Measurements from ENCODE around the gene CYBB. TPM values are rescaled to one million over a fixed set of nuclear protein-coding genes. Genes with fewer than 3 reads are reported as not detected.

CYBB gene
- total RNA-seq, 1 donor from 2014 or later = not detected

DNA sequence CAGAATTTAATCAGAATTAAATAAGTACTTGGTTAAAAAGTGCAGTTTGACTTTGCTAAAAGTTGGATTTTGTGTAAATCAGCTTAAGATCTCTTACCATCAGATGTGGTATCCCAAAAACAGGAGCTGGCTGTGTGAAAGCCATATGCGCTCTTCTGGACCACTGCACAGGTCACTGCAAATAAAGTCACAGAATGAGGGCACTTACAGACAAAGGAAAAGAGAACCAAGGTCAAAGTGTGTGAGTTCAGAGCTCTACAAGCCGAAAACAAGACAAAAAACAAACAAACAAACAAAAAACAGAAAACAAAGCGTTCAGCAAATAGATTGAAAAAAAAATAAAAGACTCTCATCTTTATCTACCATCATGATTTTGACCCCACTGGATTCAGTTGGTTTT, 61.1 kb downstream of the CYBB start:
- peaks cover 2% of the 10 kb centered on the region for H3K36me3 Mint-ChIP-seq (ENCODE audit: unreplicated experiment)
- H3K27ac Mint-ChIP-seq (ENCODE audit: unreplicated experiment) = no peak overlapping the region
- TF ChIP-seq, protein P1, sequence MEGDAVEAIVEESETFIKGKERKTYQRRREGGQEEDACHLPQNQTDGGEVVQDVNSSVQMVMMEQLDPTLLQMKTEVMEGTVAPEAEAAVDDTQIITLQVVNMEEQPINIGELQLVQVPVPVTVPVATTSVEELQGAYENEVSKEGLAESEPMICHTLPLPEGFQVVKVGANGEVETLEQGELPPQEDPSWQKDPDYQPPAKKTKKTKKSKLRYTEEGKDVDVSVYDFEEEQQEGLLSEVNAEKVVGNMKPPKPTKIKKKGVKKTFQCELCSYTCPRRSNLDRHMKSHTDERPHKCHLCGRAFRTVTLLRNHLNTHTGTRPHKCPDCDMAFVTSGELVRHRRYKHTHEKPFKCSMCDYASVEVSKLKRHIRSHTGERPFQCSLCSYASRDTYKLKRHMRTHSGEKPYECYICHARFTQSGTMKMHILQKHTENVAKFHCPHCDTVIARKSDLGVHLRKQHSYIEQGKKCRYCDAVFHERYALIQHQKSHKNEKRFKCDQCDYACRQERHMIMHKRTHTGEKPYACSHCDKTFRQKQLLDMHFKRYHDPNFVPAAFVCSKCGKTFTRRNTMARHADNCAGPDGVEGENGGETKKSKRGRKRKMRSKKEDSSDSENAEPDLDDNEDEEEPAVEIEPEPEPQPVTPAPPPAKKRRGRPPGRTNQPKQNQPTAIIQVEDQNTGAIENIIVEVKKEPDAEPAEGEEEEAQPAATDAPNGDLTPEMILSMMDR (IDR thresholded peaks at IDR 0.05) = no peak
- H3K4me3 Mint-ChIP-seq (ENCODE audit: unreplicated experiment) = no peak overlapping the region
- peaks cover 3% of the 10 kb centered on the region for H3K4me1 Mint-ChIP-seq (ENCODE audit: unreplicated experiment)
- DNase-seq (ENCODE audit: extremely low spot score, unreplicated experiment) = no peak
- H3K9me3 Mint-ChIP-seq (ENCODE audit: unreplicated experiment) = peaks cover 3% of the 10 kb centered on the region
- H3K27me3 Mint-ChIP-seq (ENCODE audit: unreplicated experiment) = no peaks in the 10 kb centered on the region

DNA sequence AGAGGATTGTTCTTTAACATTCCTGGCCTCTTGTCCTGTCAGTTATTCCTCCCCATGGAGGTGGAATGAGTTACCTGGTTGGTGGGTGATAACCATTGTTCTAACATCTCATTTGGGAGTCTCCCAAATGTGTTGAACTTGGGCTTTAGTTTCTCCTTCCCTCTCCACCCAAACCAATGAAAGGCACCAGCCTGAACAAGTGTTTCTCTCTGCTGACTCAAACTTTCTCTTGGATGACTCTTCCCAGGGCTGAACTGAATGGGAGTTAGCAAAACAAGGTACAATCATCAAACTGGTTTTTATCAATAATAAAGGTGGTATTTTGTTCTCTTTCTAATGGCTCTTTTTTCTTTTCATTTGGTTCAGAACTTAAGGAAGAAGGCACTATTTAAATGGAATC, 64.8 kb downstream of the CYBB start:
- peaks cover 7% of the 10 kb centered on the region for H3K9me3 Mint-ChIP-seq (ENCODE audit: unreplicated experiment)
- no peak overlapping the region for H3K4me3 Mint-ChIP-seq (ENCODE audit: unreplicated experiment)
- TF ChIP-seq, protein P1 (IDR thresholded peaks at IDR 0.05) = no peak
- no peaks in the 10 kb centered on the region for H3K27me3 Mint-ChIP-seq (ENCODE audit: unreplicated experiment)
- peaks cover 3% of the 10 kb centered on the region for H3K4me1 Mint-ChIP-seq (ENCODE audit: unreplicated experiment)
- H3K27ac Mint-ChIP-seq (ENCODE audit: unreplicated experiment) = no peak overlapping the region
- peaks cover 2% of the 10 kb centered on the region for H3K36me3 Mint-ChIP-seq (ENCODE audit: unreplicated experiment)
- no peak for DNase-seq (ENCODE audit: extremely low spot score, unreplicated experiment)

DNA sequence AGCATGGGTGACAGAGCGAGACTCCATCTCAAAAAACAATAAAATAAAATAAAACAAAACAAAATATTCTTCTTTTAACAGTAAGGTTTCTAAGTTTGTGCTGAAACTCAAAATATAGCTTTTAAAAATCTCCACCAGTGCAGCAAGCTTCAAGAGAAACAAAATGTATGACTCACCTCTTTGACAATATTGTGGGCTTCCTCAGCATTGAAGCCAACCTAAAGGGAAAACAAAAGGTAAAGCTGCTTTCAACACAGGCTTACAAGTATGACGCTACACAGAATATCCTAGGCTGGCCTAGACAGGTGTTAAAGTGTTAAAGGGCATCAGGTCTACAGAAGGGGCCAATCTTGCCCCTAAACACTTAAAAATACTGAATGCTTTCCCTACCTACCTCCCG, 66.3 kb downstream of the CYBB start:
- peaks cover 11% of the 10 kb centered on the region for H3K9me3 Mint-ChIP-seq (ENCODE audit: unreplicated experiment)
- H3K27me3 Mint-ChIP-seq (ENCODE audit: unreplicated experiment) = no peaks in the 10 kb centered on the region
- peak overlapping the region; percentile 70 for H3K27ac Mint-ChIP-seq (ENCODE audit: unreplicated experiment)
- DNase-seq (ENCODE audit: extremely low spot score, unreplicated experiment) = no peak
- H3K4me3 Mint-ChIP-seq (ENCODE audit: unreplicated experiment) = peak overlapping the region; percentile 77
- peaks cover 3% of the 10 kb centered on the region for H3K4me1 Mint-ChIP-seq (ENCODE audit: unreplicated experiment)
- TF ChIP-seq, protein P1 (IDR thresholded peaks at IDR 0.05) = no peak
- H3K36me3 Mint-ChIP-seq (ENCODE audit: unreplicated experiment) = no peaks in the 10 kb centered on the region

DNA sequence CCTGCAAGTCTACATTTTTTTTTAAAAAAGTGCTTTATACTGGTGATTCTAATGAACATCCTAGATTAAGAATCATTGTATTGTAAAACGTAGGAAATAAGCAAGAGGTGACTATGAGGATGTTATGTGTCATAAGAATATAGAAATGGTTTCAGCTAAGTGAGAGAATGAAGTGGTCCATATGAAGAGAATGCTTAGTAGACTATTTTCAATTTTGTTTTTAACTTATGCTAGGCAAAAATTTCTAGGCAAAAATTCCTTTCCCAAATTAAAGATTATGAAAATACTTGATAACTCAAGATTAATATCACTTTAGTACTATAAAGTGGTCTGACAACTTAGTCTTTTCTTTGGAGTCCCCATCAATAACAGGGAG, 66.7 kb downstream of the CYBB start:
- Mint-ChIP-seq H3K27me3 (ENCODE audit: unreplicated experiment) (no peaks in the 10 kb centered on the region), H3K9me3 (ENCODE audit: unreplicated experiment) (peaks cover 11% of the 10 kb centered on the region), H3K27ac (ENCODE audit: unreplicated experiment) (peak overlapping the region; percentile 70), H3K4me1 (ENCODE audit: unreplicated experiment) (peaks cover 3% of the 10 kb centered on the region), H3K36me3 (ENCODE audit: unreplicated experiment) (no peaks in the 10 kb centered on the region), H3K4me3 (ENCODE audit: unreplicated experiment) (peak overlapping the region; percentile 77)
- TF ChIP-seq, protein P1 (IDR thresholded peaks at IDR 0.05) = no peak
- no peak for DNase-seq (ENCODE audit: extremely low spot score, unreplicated experiment)

DNA sequence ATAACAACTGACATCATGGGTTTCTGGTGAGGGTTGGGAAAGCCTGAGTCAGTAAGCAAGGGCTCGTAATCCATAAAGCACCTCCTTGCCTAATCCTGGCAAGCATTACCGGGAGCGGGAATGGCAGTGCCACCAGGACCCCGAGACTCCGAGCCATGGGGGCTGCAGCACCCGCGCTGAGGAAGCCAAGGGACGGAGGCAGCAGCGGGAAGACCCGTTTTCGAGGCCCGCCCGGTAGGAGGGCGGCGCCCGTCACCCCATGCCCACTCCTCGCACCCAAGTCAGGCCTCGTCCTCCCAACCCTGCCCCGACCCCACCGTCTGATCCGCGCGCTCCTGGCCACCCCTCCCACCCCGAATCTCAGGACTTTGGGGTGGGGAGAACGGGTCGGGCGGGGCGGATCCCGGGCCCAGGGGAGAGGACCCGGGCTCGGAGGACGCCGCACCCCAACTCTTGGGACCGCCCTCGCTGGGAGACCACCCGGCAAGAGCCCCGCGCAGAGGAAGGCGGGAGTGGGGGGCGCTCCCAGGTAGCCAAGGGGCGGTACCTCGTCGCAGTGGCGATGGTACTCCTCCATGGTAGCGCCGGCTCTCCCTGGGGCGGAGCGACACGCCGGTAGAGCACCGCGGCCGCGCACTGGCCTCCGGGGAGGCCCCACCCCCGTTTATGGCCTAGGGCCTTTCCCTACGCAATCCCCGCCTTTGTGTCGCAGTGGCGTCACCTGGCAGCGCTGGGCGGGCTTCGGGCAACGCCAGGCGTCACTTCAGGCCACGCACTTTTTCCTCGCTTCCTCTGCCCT, 67.3 kb downstream of the CYBB start, which contains the start of gene DYNLT3:
DYNLT3 (minus strand) TSS at position 638 of the 799 bp plus-strand sequence; CDS start at position 577, 61 bp downstream.
- peaks cover 3% of the 10 kb centered on the region for H3K4me1 Mint-ChIP-seq (ENCODE audit: unreplicated experiment)
- DNase-seq (ENCODE audit: extremely low spot score, unreplicated experiment) = peak; percentile 87
- peak within 1 kb of the TSS; percentile 83 for H3K27ac Mint-ChIP-seq (ENCODE audit: unreplicated experiment)
- peaks cover 11% of the 10 kb centered on the region for H3K9me3 Mint-ChIP-seq (ENCODE audit: unreplicated experiment)
- no peaks in the 10 kb centered on the region for H3K36me3 Mint-ChIP-seq (ENCODE audit: unreplicated experiment)
- no peaks in the 10 kb centered on the region for H3K27me3 Mint-ChIP-seq (ENCODE audit: unreplicated experiment)
- TF ChIP-seq, protein P1 (IDR thresholded peaks at IDR 0.05) = no peak
- H3K4me3 Mint-ChIP-seq (ENCODE audit: unreplicated experiment) = peak within 1 kb of the TSS; percentile 77
